ENCODE results near the gene GNG11.

Gene GNG11

GRCh38 chr7:93955304-93955703 lies 33.8 kb downstream of the GNG11 start:
- DNase-seq, result no peak

DNA sequence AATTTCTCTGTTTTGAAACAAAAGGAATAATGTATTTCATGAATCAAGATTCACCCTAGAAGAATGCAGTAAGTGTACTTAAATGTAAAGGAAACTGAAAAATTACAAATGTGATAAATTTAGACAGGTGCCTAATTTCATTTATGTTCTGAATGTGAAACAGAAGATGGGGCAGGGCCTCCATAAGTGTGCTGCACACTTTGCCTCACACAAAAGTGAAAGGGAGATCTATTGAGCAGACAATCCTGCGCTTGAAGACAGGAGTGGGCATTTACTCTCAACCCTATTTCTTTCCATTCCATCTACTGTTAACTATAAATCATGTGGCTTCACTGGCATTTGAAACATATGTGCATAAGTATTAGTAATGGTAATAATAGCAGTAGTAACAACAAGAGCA lies 36.2 kb downstream of the GNG11 start:
- no peak for DNase-seq

- DNase-seq, result no peak
Measured at GRCh38 chr7:93958216-93958615, 36.7 kb downstream of the GNG11 start.

DNA sequence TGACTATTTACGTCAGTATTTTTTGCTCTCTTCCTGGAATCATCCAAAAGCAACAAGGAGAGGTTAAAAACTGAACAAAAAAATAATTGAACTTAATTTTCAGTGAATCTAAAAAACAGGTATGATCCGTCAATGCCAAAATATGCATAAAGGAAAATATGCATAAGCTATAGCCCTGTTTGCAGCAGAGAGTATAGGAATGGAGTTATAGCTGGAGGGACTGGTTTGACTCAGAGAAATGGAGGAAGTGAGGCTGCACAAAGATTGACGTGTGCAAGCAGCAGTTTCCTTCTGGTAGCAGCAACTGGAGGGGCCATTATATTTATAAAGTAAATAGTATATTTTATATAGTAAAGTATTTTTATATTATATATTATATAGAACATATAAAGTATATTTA lies 37.1 kb downstream of the GNG11 start:
- no peak for DNase-seq

DNA sequence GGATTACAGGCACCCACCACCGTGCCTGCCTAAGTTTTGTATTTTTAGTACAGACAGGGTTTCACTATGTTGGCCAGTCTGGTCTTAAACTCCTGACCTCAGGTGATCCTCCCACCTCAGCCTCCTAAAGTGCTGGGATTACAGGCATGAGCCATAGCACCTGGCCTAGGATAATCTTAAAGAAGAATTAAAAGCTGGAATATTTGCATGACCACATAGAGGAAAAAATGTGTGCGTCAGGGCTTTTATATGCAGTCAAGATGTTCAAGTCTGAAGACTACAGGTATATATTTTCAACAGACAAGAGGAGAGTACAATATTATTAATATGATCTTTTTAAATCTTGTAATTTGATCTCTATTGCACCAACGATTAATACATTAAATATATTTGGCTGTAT lies 39.5 kb downstream of the GNG11 start:
- no peak for DNase-seq

GRCh38 chr7:93964262-93964661 lies 42.7 kb downstream of the GNG11 start:
- DNase-seq, result no peak

DNA sequence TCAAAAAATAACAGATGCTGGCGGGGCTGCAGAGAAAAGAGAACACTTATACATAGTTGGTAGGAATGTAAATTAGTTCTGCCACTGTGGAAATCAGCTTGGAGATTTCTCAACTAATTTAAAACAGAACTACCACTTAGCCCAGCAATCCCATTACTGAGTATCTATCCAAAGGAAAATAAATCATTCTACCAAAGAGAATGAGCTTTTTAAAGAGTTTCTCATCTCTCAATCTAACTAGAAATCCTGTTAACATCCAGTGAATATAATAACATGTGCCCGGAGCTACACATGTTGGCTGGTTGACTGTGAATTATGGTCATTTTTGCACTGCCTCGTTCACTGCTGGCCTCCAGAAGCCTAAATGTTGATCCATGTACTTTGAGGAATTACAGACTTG lies 43.3 kb downstream of the GNG11 start:
- no peak for DNase-seq

- no peak for DNase-seq
Measured at GRCh38 chr7:93968911-93969620, 47.5 kb downstream of the GNG11 start.

- no peak for DNase-seq
Measured at GRCh38 chr7:93972029-93972725, 50.6 kb downstream of the GNG11 start.

- DNase-seq, result no peak
Measured at GRCh38 chr7:93973134-93973533, 51.6 kb downstream of the GNG11 start.

DNA sequence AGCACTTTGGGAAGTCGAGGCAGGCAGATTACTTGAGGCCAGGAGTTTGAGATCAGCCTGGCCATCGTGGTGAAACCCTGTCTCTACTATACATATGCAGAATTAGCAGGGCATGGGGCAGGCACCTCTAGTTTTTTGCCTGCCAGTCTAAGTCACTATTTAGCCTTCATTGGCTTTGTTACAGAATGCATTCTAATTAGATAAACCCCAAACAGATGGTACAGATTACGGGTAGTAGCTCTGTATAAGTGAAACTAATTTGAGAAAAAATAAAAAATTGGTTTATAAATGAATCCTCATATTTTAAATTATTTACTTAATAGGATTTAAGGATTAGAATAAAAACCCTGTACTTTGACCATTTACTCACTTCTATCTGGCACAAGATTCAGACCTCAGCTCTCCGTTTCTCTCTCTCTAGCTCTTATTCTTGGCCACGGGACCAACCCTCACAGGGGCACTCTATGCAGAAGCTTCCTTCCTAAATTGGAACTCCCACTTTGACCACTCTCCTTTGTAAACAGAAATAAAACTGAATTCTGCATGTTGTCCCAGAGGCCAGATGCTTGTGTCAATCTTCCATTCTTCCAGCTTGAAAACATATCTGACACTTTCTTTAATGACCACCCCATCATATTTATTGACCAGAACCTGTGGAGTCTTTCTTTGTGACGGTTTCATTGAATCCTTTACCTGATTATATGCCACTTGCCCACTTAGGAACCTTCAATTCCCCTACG lies 55.8 kb downstream of the GNG11 start:
- no peak for DNase-seq

Data from NCI-H1436 treated with DMSO at 0.1 percent for 48 hours (cell line).